ENCODE results near the gene SLC38A1.

The SLC38A1 gene

DNA sequence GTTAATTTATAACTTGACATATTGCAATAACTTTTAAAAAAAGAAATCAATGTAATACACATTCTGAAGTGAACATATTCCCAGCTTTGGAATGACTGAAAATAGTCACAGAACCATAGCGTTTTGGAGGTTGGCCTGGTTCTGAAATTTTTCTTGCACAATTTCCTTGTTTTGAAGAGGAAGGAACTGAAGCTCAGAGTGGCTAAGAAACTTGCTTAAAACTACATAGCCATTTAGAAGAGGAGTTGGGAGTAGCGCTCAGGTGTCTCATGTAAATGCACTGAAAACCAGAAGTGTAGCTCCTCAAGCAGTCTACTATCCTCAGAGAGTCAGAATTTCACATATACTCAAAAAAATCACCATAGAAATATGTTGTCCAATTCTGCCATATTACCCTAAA, 41.2 kb downstream of the SLC38A1 start:
- no peak for DNase-seq

- no peak for DNase-seq
Measured at GRCh38 chr12:46224386-46224785, 44.5 kb downstream of the SLC38A1 start.

GRCh38 chr12:46223047-46223446, 45.8 kb downstream of the SLC38A1 start:
- DNase-seq, result no peak

DNA sequence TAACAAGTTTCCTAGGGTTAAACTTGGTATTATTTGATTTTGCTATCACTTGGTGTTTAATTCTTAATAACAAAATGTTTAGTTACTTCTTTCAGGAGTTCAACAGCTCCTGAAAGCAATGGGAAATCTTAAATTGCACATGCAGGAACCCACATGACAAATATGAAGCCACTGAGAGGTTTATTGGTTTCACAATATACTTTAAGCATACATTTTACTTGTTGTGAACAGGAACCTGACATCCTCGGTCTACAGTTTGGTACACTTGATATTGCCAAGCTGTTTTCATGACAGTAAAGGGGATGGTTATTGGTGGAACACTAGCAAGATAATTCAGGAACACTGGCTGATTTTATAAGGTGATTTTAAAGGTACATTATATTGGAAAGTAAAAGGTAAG, 46.2 kb downstream of the SLC38A1 start:
- no peak for DNase-seq

- no peak for DNase-seq
Measured at GRCh38 chr12:46221255-46222128, 47.4 kb downstream of the SLC38A1 start.

- DNase-seq, result no peak
Measured at GRCh38 chr12:46219877-46220655, 48.8 kb downstream of the SLC38A1 start.

- no peak for DNase-seq
Measured at GRCh38 chr12:46219132-46219876, 49.5 kb downstream of the SLC38A1 start.

- no peak for DNase-seq
Measured at GRCh38 chr12:46218322-46219095, 50.3 kb downstream of the SLC38A1 start.

DNA sequence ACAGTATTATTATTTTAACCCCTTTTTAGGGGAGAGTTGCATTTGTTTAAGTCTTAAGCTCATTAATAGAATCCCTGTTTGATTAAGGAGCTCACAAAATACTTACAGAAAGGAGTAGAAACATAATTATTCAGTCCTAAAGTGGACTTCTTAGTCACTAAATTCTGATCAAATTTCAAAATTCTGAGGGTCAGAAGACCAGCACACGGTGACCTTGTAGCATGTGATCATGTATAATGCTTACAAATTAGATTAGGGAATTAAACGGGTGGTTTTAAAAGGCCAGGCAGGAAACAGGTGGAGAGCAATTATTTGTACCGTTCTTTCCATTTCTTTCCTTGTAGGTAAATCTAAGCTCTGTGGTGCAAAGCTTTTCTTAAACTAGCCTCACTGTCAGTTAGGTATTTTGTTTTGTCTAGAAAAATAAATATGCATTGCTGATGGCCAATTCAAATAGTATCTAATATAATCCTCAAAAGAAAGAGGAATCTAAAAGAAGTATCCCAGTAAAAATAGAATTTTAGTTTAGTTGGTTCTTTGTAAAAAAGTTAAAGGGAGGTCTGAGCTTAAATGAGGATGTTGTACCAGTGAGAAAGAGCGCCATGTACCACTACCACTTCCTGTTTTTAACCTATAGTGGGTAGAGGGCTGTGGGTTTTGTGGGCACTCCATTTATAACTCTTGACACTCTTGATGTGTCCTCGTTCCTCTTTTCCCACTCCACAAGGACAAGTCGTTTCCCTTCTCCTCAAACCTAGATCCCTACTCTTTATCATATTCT, 51.1 kb downstream of the SLC38A1 start:
- no peak for DNase-seq

GRCh38 chr12:46214668-46215436, 54.0 kb downstream of the SLC38A1 start:
- no peak for DNase-seq

DNA sequence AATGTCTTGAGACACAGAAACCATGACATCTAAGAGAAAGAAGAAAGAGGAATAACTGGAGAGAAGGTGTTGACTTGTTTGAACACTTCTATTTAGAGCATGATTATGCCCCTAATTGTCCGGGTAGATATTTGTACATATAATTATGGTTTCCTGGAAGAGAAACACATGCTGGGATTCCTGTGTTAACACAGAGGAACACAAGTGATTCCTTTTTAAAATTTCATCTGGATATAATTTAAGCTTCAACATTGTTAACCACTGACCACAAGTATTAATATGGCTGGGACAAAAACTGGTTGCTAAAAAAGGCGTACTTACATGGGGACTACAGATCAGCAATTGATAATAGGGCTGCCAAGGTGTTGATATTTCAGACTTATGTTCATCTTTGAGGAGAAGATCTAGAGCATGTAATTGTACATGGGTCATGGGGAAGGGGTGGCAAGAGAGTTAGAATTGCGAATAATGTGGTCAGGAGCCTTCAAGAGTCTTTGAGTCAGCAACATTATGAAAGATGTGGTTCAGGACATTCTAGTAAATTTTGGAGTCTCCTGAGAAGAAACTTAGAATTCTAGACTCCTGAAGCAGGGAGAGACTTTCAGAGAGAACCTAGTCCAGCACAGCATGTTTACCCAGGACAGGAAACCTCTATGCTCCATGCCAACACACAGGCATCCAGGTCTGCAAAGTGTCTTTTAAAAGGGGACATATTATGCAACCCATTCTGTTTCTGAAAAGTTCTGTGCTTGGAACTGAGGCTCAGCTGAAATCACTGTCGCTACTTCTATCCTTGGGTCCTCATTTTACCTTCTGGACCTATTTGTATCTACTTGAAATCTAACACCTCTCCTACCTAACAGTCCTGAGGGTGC, 56.5 kb downstream of the SLC38A1 start:
- DNase-seq, result no peak

DNA sequence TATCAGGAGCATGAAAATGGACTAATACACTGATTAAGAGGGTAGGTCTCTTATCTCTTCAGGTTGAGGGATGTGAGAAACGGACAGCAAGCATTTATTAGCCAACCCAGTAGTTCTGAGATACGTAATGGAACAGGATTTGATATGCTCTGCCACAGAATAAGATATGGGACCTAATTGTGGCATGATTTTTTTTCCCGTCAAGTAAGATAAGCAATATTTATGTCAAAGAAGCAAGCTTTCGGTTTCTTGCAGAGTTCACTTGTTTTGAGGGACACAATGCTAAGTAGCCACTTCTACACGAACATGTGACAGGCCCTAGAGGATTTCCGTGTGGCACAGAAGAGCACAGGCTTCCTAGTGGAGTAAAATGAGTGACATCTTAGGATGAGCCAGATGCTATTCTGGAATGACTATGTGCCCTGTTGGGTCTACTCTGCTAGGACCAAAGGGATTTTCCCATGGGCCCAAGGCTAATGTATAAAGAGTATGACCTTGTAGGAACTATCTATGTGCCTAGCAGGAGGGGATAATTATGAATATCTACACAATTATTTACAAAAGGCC, 57.9 kb downstream of the SLC38A1 start:
- DNase-seq, result no peak

DNA sequence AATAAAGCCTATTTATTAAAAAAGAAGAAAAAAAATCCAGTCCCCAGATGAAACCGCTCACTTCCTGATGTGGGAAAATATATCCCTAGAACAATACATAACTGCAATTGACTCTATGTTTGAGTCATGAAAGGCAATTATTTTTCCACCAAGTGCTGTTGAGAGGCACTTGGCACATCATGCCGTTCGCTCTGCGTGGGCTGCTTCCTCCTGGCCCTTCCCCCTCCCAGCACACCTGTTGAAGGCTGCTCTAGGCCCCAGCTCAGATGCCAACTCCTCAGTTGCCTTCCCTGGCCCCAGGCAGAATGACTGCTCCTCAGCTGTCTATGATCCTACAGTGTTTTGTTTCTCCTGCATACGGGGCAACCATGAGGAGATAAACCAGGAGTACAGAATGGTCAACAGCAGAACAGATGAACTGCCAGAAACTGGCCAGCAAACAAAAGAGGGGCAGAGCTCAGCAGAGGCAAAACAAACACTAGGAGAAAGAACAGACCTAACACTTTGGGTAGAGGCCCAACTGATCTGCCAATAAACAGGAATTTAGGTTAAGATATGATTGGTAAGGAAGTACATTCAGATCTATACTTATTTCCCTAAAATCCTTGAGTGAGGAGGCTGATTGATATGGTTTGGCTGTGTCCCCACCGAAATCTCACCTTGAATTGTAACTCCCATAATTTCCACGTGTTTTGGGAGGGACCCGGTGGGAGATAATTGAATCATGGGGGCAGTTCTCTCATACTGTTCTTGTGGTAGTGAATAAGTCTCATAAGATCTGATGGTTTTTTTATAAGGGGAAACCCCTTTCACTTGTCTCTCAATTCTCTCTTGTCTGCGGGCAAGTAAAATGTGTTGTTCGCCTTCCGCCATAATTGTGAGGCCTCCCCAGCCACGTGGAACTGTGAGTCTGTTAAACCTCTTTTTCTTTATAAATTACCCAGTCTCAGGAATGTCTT, 58.6 kb downstream of the SLC38A1 start:
- no peak for DNase-seq

GRCh38 chr12:46209170-46209569, 59.7 kb downstream of the SLC38A1 start:
- no peak for DNase-seq

DNA sequence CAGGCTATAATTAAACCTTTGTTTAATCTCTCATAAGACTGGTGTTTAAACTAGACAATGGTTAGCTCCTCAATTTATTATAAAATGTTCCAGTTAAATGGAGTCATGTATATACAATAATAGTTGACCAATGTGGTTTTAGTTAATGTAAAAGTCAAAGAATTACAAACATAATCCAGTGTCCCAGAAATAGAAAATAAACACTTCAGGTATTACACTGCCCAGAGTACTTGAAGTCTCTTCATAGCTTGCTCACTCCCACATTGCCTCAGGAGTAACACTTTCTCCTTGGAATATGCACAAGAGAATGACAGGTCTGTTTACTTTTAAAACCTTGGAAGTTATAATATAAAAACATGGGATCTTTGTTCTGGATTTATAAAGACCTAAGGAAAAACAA, 60.5 kb downstream of the SLC38A1 start:
- DNase-seq, result no peak

GRCh38 chr12:46207644-46208043, 61.2 kb downstream of the SLC38A1 start:
- DNase-seq, result no peak

DNA sequence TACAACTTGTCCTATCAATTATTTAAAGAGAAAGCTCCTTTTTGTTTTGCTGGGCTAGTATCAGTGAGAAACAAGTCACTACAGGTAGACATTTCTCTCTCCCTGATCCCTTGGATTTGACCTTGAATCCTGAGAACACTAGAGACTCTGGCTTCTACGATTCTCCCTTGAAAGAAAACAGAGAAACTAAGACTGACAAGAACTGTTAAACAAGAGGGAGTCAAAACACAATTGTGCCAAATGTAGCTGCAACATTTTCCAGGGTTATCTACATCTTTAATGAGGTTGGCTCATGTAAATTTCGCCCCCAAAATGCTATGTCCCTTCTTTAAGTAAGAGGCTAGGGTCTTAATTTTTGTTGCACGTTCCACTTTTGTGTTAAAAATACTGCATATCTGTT, 62.4 kb downstream of the SLC38A1 start:
- no peak for DNase-seq

DNA sequence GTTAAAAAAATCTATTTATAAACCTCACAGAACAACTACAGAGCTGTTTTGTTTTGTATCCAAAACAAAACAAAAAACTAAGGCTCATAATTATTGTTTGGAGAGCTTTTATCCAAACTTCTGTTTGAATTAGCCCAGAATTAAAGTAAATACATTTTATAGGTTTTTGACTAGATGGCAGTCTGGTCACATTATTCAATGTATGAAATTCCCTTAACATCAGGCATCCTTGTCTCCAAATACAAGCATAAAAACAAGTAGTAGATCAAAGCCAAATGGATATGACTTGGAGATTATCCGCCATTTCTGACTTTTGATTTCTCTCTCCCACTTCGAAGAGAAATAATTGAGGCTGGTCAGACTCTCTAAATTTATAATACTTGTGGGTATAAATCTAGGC, 63.5 kb downstream of the SLC38A1 start:
- DNase-seq, result no peak

Data from cerebellar nuclear complex (tissue), 1 donor.